GM19372 (cell line): Measurements from ENCODE around the gene SLC30A10.
"Not testable (repeated sequence)": the region's sequence is repeated elsewhere in the genome, so short reads cannot be mapped to it uniquely, and the experiment has no call there.

Experiments
- ATAC-seq: cut with Tn5 transposase; IDR thresholded peaks from one replicate; pipeline ENCODE4 v1.9.1; 2021; ENCODE audit warnings: mild to moderate bottlenecking, low read depth, moderate library complexity; ENCODE audit not compliant: unreplicated experiment

SLC30A10 gene

GRCh38 chr1:219898375-219898774 is 30.0 kb downstream of the SLC30A10 start:
- ATAC-seq: no peak

GRCh38 chr1:219897914-219898313 is 30.4 kb downstream of the SLC30A10 start:
- ATAC-seq: no peak

- ATAC-seq: not testable (repeated sequence)
Measured at GRCh38 chr1:219892271-219892670, 36.1 kb downstream of the SLC30A10 start.

- ATAC-seq: not testable (repeated sequence)
Measured at GRCh38 chr1:219891846-219892245, 36.5 kb downstream of the SLC30A10 start.

GRCh38 chr1:219888667-219889066 is 39.7 kb downstream of the SLC30A10 start:
- not testable (repeated sequence) for ATAC-seq

- no peak for ATAC-seq
Measured at GRCh38 chr1:219885680-219886079, 42.7 kb downstream of the SLC30A10 start.

GRCh38 chr1:219883400-219884332 is 44.7 kb downstream of the SLC30A10 start:
- ATAC-seq: no peak

- ATAC-seq: no peak
Measured at GRCh38 chr1:219882755-219883154, 45.6 kb downstream of the SLC30A10 start.

- ATAC-seq: no peak
Measured at GRCh38 chr1:219882096-219882495, 46.3 kb downstream of the SLC30A10 start.

GRCh38 chr1:219880765-219881457 is 47.4 kb downstream of the SLC30A10 start:
- no peak for ATAC-seq

- no peak for ATAC-seq
Measured at GRCh38 chr1:219876798-219877209, 51.6 kb downstream of the SLC30A10 start.

- no peak for ATAC-seq
Measured at GRCh38 chr1:219875860-219876259, 52.5 kb downstream of the SLC30A10 start.

GRCh38 chr1:219872538-219872937 is 55.8 kb downstream of the SLC30A10 start:
- ATAC-seq: not testable (repeated sequence)

- no peak for ATAC-seq
Measured at GRCh38 chr1:219871427-219872057, 56.8 kb downstream of the SLC30A10 start.

- not testable (repeated sequence) for ATAC-seq
Measured at GRCh38 chr1:219868615-219869014, 59.7 kb downstream of the SLC30A10 start.
